Endothelial cell of umbilical vein (primary cell): Measurements from ENCODE around the gene TENT4B. TPM values are rescaled to one million over a fixed set of nuclear protein-coding genes. Genes with fewer than 3 reads are reported as not detected.

Source experiments
- BruUV-seq: library from RNA; stranded (reverse); fragments of 400-500 nt; replicated peaks from 2 replicates; lab custom pipeline; 2021; lab: Mats Ljungman, UMichigan
- CTCF ChIA-PET: fragments of 300-600, 350-600 bp; sonication (Branson Sonifier 250); formaldehyde crosslinking; loops from one replicate; lab custom pipeline; 2021; ENCODE audit warnings: antibody characterized with exemption, inconsistent platforms; lab: Charles Lee
- POLR2A ChIA-PET: fragments of 300-600, 350-600 bp; sonication (Branson Sonifier 250); formaldehyde crosslinking; loops from one replicate; lab custom pipeline; 2021; ENCODE audit warnings: antibody characterized with exemption, inconsistent platforms; lab: Charles Lee
- DNase-seq: peaks from one replicate; pipeline ENCODE4 v3.0.0-alpha.2; 2011; ENCODE audit warnings: low read depth, low spot score
- FAIRE-seq: peaks from 2 replicates; lab custom pipeline; 2011; peaks lifted over from hg19 to GRCh38; lab: Jason Lieb, UNC
- H2AFZ ChIP-seq: 2 replicates; pipeline ENCODE4 v1.6.0; 2012; ENCODE audit warnings: low read depth, low read length, control low read depth, inconsistent platforms
- H3K27ac ChIP-seq: 2 replicates; pipeline ENCODE4 v1.5.1; 2011; ENCODE audit warnings: low read depth, mild to moderate bottlenecking, control low read depth, low read length, moderate library complexity; ENCODE audit not compliant: insufficient read depth
- H3K27me3 ChIP-seq, 2 experiments: 2 replicates each; pipeline versions ENCODE4 v1.6.0 to v1.6.1; 2011; ENCODE audit warnings: low read length in 2 of 2, mixed read lengths in 1 of 2; ENCODE audit not compliant: control insufficient read depth in 2 of 2, insufficient read depth in 2 of 2
- H3K36me3 ChIP-seq, 2 experiments: 2 replicates in 1 of 2; 3 replicates in 1 of 2; pipeline ENCODE4 v1.5.1; 2011; ENCODE audit warnings: low read length in 2 of 2, mild to moderate bottlenecking in 1 of 2, moderate library complexity in 1 of 2; ENCODE audit not compliant: control insufficient read depth in 2 of 2, insufficient read depth in 2 of 2; ENCODE audit errors: extremely low read depth in 1 of 2
- H3K4me1 ChIP-seq: 3 replicates; pipeline ENCODE4 v1.5.1; 2011; ENCODE audit warnings: mild to moderate bottlenecking, low read length; ENCODE audit not compliant: control insufficient read depth, insufficient read depth; ENCODE audit errors: extremely low read depth
- H3K4me2 ChIP-seq: 2 replicates; pipeline ENCODE4 v1.6.1; 2011; ENCODE audit warnings: low read length, control low read depth, mixed read lengths; ENCODE audit not compliant: insufficient read depth
- H3K4me3 ChIP-seq, 3 experiments: fragments of 200-600 bp in 1 of 3; sonication (generic), shearing (Covaris generic) in 1 of 3; replicated peaks in 1 of 3; 2 replicates each; pipeline ENCODE4 v1.5.1; 2011 to 2016; ENCODE audit warnings: control low read depth in 3 of 3, low read length in 3 of 3, mild to moderate bottlenecking in 2 of 3, inconsistent platforms in 1 of 3, low read depth in 1 of 3, moderate library complexity in 1 of 3; ENCODE audit not compliant: insufficient read depth in 1 of 3
- H3K79me2 ChIP-seq: 2 replicates; pipeline ENCODE4 v1.6.0; 2012; ENCODE audit warnings: low read length, inconsistent platforms; ENCODE audit not compliant: control insufficient read depth, insufficient read depth
- H3K9ac ChIP-seq: replicated peaks from 2 replicates; pipeline ENCODE3; 2011; ENCODE audit warnings: low read length, control low read depth; ENCODE audit not compliant: insufficient read depth; ENCODE audit errors: extremely low read depth
- H3K9me1 ChIP-seq: replicated peaks from 3 replicates; pipeline ENCODE4 v1.6.0; 2011; ENCODE audit warnings: mild to moderate bottlenecking, low read length; ENCODE audit not compliant: control insufficient read depth, insufficient read depth; ENCODE audit errors: extremely low read depth
- H3K9me3 ChIP-seq: replicated peaks from 2 replicates; pipeline ENCODE4 v1.5.1; 2012; ENCODE audit warnings: low read length, inconsistent platforms; ENCODE audit not compliant: control insufficient read depth, insufficient read depth
- H4K20me1 ChIP-seq: replicated peaks from 2 replicates; pipeline ENCODE3; 2011; ENCODE audit warnings: mild to moderate bottlenecking, low read length; ENCODE audit not compliant: control insufficient read depth, insufficient read depth; ENCODE audit errors: extremely low read depth
- EZH2 ChIP-seq: IDR thresholded peaks from 2 replicates; pipeline ENCODE4 v1.6.1; 2012; ENCODE audit warnings: borderline replicate concordance, low read depth, mild to moderate bottlenecking, moderate library complexity, low read length, inconsistent platforms; ENCODE audit not compliant: severe bottlenecking
- FOS ChIP-seq: IDR thresholded peaks from 2 replicates; pipeline ENCODE4 v1.6.1; 2011; ENCODE audit warnings: mild to moderate bottlenecking, low read length, moderate library complexity, borderline replicate concordance; ENCODE audit not compliant: insufficient read depth
- GATA2 ChIP-seq: IDR thresholded peaks from 2 replicates; pipeline ENCODE4 v1.7.0; 2011; ENCODE audit warnings: low read depth, mild to moderate bottlenecking, moderate library complexity, mixed read lengths, low read length; ENCODE audit not compliant: insufficient read length, insufficient read depth
- JUN ChIP-seq: IDR thresholded peaks from 2 replicates; pipeline ENCODE4 v1.6.1; 2011; ENCODE audit warnings: borderline replicate concordance, low read depth; ENCODE audit not compliant: insufficient read length, insufficient read depth
- MYC ChIP-seq: IDR thresholded peaks from one replicate; pipeline ENCODE4 v1.6.1; 2011; ENCODE audit warnings: mild to moderate bottlenecking, low read depth, low read length
- POLR2A ChIP-seq: IDR thresholded peaks from 2 replicates; pipeline ENCODE4 v1.6.1; 2012; ENCODE audit warnings: low read depth, mild to moderate bottlenecking, control low read depth, low read length
- POLR2AphosphoS5 ChIP-seq: IDR thresholded peaks from 2 replicates; pipeline ENCODE4 v1.6.1; 2012; ENCODE audit warnings: low read depth, mild to moderate bottlenecking, control low read depth, low read length, moderate library complexity; ENCODE audit not compliant: insufficient read depth
- dilution Hi-C: fragments of 300-500 bp; cut with MboI; formaldehyde crosslinking; loops from one replicate; pipeline ENCODE4 v1.15.0; 2019; ENCODE audit warnings: low sequenced_read_pairs; ENCODE audit not compliant: extremely low pct_ligation_motif_present
- intact Hi-C: fragments of 100-400 bp; cut with micrococcal nuclease; formaldehyde crosslinking; loops from one replicate; pipeline ENCODE4 v1.10.0; 2022
- polyA plus RNA-seq, 4 experiments: library from polyadenylated mRNA; depleted of rRNA in 3 of 4; stranded (reverse) in 3 of 4; unstranded in 1 of 4; fragments of >200 nt; gene quantifications; 2 replicates each; pipeline versions ENCODE4 v1.2.1 to v1.2.3, GENCODE V29; 2011 to 2012; ENCODE audit warnings: missing spikeins in 1 of 4
- total RNA-seq: library from RNA; stranded (reverse); gene quantifications from 2 replicates; pipeline ENCODE4 v1.2.3, GENCODE V29; 2021
- TF ChIP-seq, protein P1 (sequence below), 2 donors: IDR thresholded peaks; 1 replicate in 1 of 2; 2 replicates in 1 of 2; pipeline ENCODE4 v1.5.1; 2011; ENCODE audit warnings: low read length in 2 of 2, mild to moderate bottlenecking in 2 of 2, moderate library complexity in 2 of 2, control low read depth in 1 of 2, inconsistent platforms in 1 of 2, low read depth in 1 of 2; ENCODE audit not compliant: insufficient read depth in 1 of 2; ENCODE audit errors: extremely low read depth in 1 of 2

The TENT4B gene
- total and polyA plus RNA-seq, 2 donors (not counting 3 experiments of a cell fraction or from before 2014, with no cell fraction given): 4.2 to 13.1 TPM

GRCh38 chr16:50198802-50199403 lies 45.8 kb downstream of the TENT4B start:
- Histone ChIP-seq H3K4me2 (no peak overlapping the region), H3K36me3 (no peaks in the 10 kb centered on the region), H4K20me1 (no peaks in the 10 kb centered on the region), H3K79me2 (peaks cover 55% of the 10 kb centered on the region), H3K4me3 (no peak overlapping the region), H3K27me3 (no peaks in the 10 kb centered on the region), H3K9me1 (no peaks in the 10 kb centered on the region), H3K9me3 (no peaks in the 10 kb centered on the region), H3K9ac (no peak overlapping the region), H2AFZ (no peak overlapping the region), H3K4me1 (peaks cover 31% of the 10 kb centered on the region), H3K27ac (no peak overlapping the region)
- intact Hi-C loops: no loop called here
- ChIA-PET POLR2A (no interaction called here), CTCF (interaction anchor here (0.7 to 5.0 kb wide), 4 partner anchors 13 to 174 kb away, joined by 3 to 45 read pairs (median 3); partner anchors contain the start of gene CNEP1R1)
- dilution Hi-C loops: no loop called here
- no TSS peak for BruUV-seq
- TF ChIP-seq GATA2 (no peak), MYC (no peak), POLR2A (no peak), JUN (no peak), EZH2 (no peak), POLR2AphosphoS5 (no peak), FOS (no peak)
- TF ChIP-seq, protein P1, sequence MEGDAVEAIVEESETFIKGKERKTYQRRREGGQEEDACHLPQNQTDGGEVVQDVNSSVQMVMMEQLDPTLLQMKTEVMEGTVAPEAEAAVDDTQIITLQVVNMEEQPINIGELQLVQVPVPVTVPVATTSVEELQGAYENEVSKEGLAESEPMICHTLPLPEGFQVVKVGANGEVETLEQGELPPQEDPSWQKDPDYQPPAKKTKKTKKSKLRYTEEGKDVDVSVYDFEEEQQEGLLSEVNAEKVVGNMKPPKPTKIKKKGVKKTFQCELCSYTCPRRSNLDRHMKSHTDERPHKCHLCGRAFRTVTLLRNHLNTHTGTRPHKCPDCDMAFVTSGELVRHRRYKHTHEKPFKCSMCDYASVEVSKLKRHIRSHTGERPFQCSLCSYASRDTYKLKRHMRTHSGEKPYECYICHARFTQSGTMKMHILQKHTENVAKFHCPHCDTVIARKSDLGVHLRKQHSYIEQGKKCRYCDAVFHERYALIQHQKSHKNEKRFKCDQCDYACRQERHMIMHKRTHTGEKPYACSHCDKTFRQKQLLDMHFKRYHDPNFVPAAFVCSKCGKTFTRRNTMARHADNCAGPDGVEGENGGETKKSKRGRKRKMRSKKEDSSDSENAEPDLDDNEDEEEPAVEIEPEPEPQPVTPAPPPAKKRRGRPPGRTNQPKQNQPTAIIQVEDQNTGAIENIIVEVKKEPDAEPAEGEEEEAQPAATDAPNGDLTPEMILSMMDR (IDR thresholded peaks at IDR 0.05; ENCODE audit: extremely low read depth in 1 of 2, insufficient read depth in 1 of 2, low read depth in 1 of 2, low read length in 2 of 2): no peak
- FAIRE-seq (no peak), DNase-seq (no peak)
